GM18499 (cell line): ENCODE measurements around the gene ADCK2.
"Not testable (repeated sequence)": the region's sequence is repeated elsewhere in the genome, so short reads cannot be mapped to it uniquely, and the experiment has no call there.

ENCODE experiments used
- ATAC-seq: cut with Tn5 transposase; IDR thresholded peaks from one replicate; pipeline ENCODE4 v1.9.1; 2021; ENCODE audit warnings: moderate number of reproducible peaks; ENCODE audit not compliant: insufficient read depth, unreplicated experiment

The ADCK2 gene

DNA sequence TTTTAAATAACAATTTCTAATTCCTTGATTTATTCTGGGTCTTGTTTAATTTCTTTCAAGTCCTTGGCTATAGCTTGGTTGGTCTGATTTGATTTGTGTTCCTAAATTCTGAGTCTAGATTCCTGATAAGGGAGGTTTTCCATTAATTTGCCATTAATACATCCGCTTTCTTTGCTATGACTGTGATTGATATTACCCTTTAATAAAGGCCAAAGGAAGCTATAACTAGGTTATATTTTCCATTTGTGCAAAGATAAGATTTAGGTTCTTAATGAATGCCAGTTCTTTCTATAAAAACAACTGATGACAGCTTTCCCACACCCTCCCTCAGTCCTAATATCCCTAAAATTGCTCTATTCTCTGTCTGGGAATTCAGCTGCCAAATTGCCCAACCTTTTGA, 52.0 kb downstream of the ADCK2 start:
- no peak for ATAC-seq

DNA sequence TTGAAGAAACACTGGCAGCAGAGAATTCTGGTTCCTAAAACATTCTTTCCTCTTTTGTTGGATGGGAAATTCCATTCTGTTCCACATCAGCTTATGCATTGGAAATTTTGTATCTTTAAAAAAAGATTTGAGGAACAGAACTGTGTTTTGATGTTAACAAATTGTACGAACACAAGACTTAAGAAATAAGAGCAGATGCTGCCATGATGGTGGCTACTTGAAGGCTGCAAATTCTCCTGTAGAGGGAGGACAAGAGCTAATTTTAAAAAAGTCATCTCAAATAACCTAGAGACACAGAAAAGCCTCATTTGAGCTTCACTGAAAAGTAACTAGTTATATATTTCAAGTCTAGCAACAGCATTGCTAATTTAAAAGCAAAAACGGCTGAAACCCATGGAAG, 53.5 kb downstream of the ADCK2 start:
- ATAC-seq: no peak

DNA sequence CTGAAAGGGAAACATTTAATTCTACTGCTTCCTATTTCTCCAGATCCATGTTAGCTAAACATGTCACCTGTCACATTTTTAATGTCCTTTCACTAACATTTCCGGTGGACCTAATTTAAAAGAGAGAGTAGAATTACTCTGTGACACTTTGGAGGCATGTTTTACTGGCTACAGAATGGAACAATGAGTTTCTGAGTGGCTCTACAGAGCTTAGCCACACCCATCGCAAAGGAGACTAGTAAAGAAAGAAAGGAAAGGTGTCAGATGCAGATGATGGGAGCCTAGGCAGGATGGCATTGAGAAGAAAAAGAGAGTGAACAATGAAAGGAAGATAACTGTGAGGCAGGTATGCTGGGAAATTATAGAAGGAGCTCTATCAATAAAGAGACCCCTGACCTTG, 59.7 kb downstream of the ADCK2 start:
- ATAC-seq: no peak

DNA sequence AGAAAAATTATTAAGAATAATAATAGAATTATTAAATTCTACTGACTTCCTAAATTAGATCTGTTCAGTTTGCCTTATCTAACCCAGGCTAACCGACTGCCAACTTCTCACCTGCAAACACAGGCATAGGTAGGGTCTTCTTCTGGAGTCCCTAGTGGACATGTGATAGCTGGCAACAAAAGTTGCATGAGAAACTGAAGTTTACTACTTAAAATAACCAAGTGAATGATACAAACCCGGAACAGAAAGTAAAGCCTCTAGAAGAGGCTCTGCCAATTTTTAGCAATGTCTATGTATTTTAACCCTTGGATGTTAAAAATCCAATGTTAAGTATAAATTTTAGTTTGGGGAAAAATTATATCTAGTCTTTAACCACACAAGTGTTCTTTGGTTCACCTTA, 61.4 kb downstream of the ADCK2 start:
- ATAC-seq: no peak

DNA sequence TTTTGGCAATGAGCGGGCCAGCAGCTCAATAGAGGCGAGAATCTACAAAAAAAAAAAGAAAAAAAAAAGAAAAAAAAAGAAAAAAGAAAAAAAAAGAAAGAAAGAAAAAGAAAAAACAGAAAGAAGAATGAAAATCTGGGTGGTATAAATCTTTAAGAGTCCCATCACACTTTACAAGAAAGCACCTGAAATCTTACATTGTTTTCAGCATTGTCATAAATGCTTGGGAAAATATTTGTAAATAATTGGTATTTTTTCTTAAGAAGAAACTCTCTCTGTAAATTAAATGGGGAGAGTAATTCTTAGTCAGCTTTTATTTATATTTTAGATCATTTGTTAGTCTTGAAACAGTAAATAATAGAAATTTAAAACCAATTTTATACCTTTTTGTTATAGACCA, 62.0 kb downstream of the ADCK2 start:
- ATAC-seq: no peak

DNA sequence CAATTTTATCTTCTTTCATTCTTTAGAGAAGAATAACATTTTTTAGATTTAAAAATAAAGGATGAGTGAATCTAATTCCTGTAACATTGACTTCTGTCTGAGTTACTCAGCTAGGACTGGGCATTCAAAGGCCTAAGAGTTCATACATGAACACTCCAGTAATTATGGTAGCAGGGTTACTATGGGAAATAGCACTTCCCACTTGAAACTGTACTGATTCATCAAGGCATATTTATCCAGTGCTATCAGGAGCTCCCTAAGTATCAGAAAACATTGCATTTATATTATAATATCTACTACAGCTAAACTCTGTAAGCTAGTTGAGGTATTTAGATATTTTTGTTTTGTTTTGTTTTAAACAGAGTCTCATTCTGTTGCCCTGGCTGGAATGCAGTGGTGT, 65.5 kb downstream of the ADCK2 start:
- no peak for ATAC-seq

DNA sequence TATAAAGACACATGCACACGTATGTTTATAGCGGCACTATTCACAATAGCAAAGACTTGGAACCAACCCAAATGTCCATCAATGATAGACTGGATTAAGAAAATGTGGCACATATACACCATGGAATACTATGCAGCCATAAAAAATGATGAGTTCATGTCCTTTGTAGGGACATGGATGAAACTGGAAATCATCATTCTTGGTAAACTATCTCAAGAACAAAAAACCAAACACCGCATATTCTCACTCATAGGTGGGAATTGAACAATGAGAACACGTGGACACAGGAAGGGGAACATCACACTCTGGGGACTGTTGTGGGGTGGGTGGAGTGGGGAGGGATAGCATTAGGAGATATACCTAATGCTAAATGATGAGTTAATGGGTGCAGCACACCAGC, 70.5 kb downstream of the ADCK2 start:
- ATAC-seq: not testable (repeated sequence)

DNA sequence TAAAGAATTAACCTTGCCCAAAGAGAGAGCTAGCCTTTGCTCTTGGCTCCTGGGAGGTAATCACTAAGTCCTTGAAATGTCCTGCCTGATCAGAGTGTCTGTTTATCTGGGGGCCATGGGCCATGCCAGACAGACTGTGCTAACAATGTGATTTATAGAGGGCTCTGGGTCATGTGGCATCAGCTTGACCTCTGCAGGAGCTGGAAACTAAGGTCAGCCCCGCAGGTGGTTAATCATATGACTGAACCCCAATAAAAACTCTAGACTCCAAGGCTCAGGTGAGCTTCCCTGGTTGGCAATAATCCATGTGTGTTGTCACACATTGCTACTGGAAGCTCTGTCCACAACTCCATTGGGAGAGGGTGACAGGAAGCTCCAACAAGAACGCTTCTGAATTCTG, 71.3 kb downstream of the ADCK2 start:
- no peak for ATAC-seq
